ENCODE data around the gene EWSR1.
A peak's percentile ranks its signal among the peaks of the same experiment; 100 is the strongest.
"Not testable (repeated sequence)": the region's sequence is repeated elsewhere in the genome, so short reads cannot be mapped to it uniquely, and the experiment has no call there.

EWSR1 gene

DNA sequence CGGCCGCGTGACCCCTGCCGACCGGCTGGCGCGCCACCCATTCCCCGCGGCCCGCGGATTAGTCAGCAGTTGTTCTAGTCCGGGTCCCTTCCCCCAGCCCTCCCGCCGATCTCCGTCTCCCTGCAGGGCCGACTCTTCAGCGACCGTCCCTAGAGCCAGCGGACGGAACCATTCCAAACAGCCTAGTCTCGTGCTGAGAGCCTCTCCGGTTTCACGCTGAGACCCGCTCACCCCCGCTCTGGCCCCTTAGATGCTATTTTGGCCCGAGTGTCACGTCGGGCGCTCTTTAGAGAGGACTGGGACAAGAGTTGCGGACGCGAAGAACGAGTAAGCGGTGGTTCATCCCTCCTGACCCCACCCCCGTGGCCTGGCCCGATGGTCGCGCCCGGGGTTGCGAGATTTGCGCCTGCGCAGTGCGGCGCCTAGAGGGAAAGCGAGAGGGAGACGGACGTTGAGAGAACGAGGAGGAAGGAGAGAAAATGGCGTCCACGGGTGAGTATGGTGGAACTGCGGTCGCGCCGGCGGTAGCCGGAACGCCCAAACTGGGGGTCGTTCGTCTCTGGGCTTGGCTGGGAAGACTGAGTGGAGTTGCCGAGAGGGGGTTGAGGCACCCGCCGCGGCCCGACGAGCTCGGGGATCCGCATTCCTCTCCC, at the start of gene EWSR1, which contains the start of gene RHBDD3:
EWSR1 (plus strand) TSS at position 411 of the 653 bp plus-strand sequence; CDS start at position 480, 69 bp downstream.
RHBDD3 (minus strand) TSS at position 124 of the 653 bp plus-strand sequence. CDS start 2,355 bp downstream, outside the sequence.
- Histone ChIP-seq H3K9me2 (replicated peaks; ENCODE audit: low read depth, low read length) (no peaks in the 10 kb centered on the region), H3K4me2 (ENCODE audit: low read depth, low read length, poor library complexity, severe bottlenecking) (peak within 1 kb of the TSS; percentile 100), H2AFZ (ENCODE audit: low read length) (peak within 1 kb of the TSS; percentile 94), H3K79me2 (ENCODE audit: insufficient read depth, low read length) (peaks cover 78% of the 10 kb centered on the region), H3K36me3 (ENCODE audit: insufficient read depth, low read length) (peaks cover 20% of the 10 kb centered on the region), H4K20me1 (ENCODE audit: insufficient read depth, low read length, poor library complexity, severe bottlenecking) (peaks cover 52% of the 10 kb centered on the region), H3K4me1 (ENCODE audit: insufficient read depth, low read length, poor library complexity, severe bottlenecking) (peaks cover 51% of the 10 kb centered on the region), H3K9ac (ENCODE audit: low read depth, low read length, poor library complexity, severe bottlenecking) (peak within 1 kb of the TSS; percentile 99), H3K4me3 (ENCODE audit: low read length, poor library complexity, severe bottlenecking) (peak within 1 kb of the TSS; percentile 94), H3F3A (ENCODE audit: low read depth) (no peaks in the 10 kb centered on the region), H3K9me3 (ENCODE audit: insufficient read depth, low read depth, low read length) (no peaks in the 10 kb centered on the region), H3K27me3 (ENCODE audit: insufficient read depth, low read length, poor library complexity, severe bottlenecking) (peaks cover 6% of the 10 kb centered on the region)
- TF ChIP-seq, protein P1, sequence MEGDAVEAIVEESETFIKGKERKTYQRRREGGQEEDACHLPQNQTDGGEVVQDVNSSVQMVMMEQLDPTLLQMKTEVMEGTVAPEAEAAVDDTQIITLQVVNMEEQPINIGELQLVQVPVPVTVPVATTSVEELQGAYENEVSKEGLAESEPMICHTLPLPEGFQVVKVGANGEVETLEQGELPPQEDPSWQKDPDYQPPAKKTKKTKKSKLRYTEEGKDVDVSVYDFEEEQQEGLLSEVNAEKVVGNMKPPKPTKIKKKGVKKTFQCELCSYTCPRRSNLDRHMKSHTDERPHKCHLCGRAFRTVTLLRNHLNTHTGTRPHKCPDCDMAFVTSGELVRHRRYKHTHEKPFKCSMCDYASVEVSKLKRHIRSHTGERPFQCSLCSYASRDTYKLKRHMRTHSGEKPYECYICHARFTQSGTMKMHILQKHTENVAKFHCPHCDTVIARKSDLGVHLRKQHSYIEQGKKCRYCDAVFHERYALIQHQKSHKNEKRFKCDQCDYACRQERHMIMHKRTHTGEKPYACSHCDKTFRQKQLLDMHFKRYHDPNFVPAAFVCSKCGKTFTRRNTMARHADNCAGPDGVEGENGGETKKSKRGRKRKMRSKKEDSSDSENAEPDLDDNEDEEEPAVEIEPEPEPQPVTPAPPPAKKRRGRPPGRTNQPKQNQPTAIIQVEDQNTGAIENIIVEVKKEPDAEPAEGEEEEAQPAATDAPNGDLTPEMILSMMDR (conservative IDR thresholded peaks at IDR 0.05; ENCODE audit: low read length), result no peak
- TF ChIP-seq EZH2phosphoT487 (IDR thresholded peaks at IDR 0.05; ENCODE audit: borderline replicate concordance), result no peak

- Histone ChIP-seq H3K4me2 (ENCODE audit: low read depth, low read length, poor library complexity, severe bottlenecking) (no peak overlapping the region), H3K27me3 (ENCODE audit: insufficient read depth, low read length, poor library complexity, severe bottlenecking) (no peaks in the 10 kb centered on the region), H3K9ac (ENCODE audit: low read depth, low read length, poor library complexity, severe bottlenecking) (no peak overlapping the region), H3F3A (ENCODE audit: low read depth) (no peaks in the 10 kb centered on the region), H3K9me3 (ENCODE audit: insufficient read depth, low read depth, low read length) (no peaks in the 10 kb centered on the region), H3K9me2 (replicated peaks; ENCODE audit: low read depth, low read length) (no peaks in the 10 kb centered on the region), H4K20me1 (ENCODE audit: insufficient read depth, low read length, poor library complexity, severe bottlenecking) (peaks cover 29% of the 10 kb centered on the region), H2AFZ (ENCODE audit: low read length) (no peak overlapping the region), H3K4me3 (ENCODE audit: low read length, poor library complexity, severe bottlenecking) (no peak overlapping the region), H3K36me3 (ENCODE audit: insufficient read depth, low read length) (peaks cover 53% of the 10 kb centered on the region; the same call in 1 of the 2 replicates), H3K79me2 (ENCODE audit: insufficient read depth, low read length) (peaks cover 31% of the 10 kb centered on the region; the same call in 1 of the 2 replicates), H3K4me1 (ENCODE audit: insufficient read depth, low read length, poor library complexity, severe bottlenecking) (no peaks in the 10 kb centered on the region)
- no peak for TF ChIP-seq EZH2phosphoT487 (IDR thresholded peaks at IDR 0.05; ENCODE audit: borderline replicate concordance)
- TF ChIP-seq, protein P1 (conservative IDR thresholded peaks at IDR 0.05; ENCODE audit: low read length), result no peak
Observed at GRCh38 chr22:29218758-29219408, 49.2 kb upstream of the EWSR1 start.

DNA sequence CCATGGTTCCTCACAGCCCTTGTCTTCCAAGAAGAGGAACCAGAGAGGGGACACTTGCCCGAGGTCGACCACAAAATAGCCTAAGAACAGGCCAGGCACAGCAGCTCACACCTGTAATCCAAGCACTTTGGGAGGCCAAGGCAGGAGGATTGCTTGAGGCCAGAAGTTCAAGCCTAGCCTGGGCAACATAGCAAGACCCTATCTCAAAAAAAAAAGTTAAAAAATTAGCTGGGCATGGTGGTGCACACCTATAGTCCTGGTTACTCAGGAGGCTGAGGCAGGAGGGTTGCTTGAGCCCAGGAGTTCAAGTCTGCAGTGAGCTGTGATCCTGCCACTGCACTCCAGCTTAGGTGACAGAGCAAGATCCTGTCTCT, 48.7 kb upstream of the EWSR1 start:
- Histone ChIP-seq H3K79me2 (ENCODE audit: insufficient read depth, low read length) (peaks cover 26% of the 10 kb centered on the region; the same call in 1 of the 2 replicates), H3K36me3 (ENCODE audit: insufficient read depth, low read length) (peaks cover 51% of the 10 kb centered on the region; the same call in 1 of the 2 replicates), H4K20me1 (ENCODE audit: insufficient read depth, low read length, poor library complexity, severe bottlenecking) (peaks cover 25% of the 10 kb centered on the region)
- H3K9ac ChIP-seq (ENCODE audit: low read depth, low read length, poor library complexity, severe bottlenecking); H3K27me3 ChIP-seq (ENCODE audit: insufficient read depth, low read length, poor library complexity, severe bottlenecking); H3K4me3 ChIP-seq (ENCODE audit: low read length, poor library complexity, severe bottlenecking); H3K9me2 ChIP-seq (replicated peaks; ENCODE audit: low read depth, low read length); H3K4me2 ChIP-seq (ENCODE audit: low read depth, low read length, poor library complexity, severe bottlenecking); H3F3A ChIP-seq (ENCODE audit: low read depth); H3K4me1 ChIP-seq (ENCODE audit: insufficient read depth, low read length, poor library complexity, severe bottlenecking); H2AFZ ChIP-seq (ENCODE audit: low read length); H3K9me3 ChIP-seq (ENCODE audit: insufficient read depth, low read depth, low read length): not testable (repeated sequence)

Data from Loucy (cell line).